HS-5 (cell line): Measurements from ENCODE around the gene SVEP1.
"Not testable (repeated sequence)": the region's sequence is repeated elsewhere in the genome, so short reads cannot be mapped to it uniquely, and the experiment has no call there.

Experiments used
- DNase-seq: peaks from one replicate; pipeline ENCODE4 v3.0.0-alpha.2; 2012; ENCODE audit warnings: low read depth

The SVEP1 gene

GRCh38 chr9:110364451-110364850, 215.1 kb downstream of the SVEP1 start:
- DNase-seq = no peak

DNA sequence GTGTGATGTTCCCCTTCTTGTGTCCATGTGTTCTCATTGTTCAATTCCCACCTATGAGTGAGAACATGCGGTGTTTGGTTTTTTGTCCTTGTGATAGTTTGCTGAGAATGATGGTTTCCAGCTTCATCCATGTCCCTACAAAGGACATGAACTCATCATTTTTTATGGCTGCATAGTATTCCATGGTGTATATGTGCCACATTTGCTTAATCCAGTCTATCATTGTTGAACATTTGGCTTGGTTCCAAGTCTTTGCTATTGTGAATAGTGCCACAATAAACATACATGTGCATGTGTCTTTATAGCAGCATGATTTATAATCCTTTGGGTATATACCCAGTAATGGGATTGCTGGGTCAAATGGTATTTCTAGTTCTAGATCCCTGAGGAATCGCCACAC, 220.5 kb downstream of the SVEP1 start:
- DNase-seq = not testable (repeated sequence)

- no peak for DNase-seq
Measured at GRCh38 chr9:110357505-110357904, 222.0 kb downstream of the SVEP1 start.

- no peak for DNase-seq
Measured at GRCh38 chr9:110356639-110357395, 222.7 kb downstream of the SVEP1 start.

GRCh38 chr9:110355911-110356310, 223.6 kb downstream of the SVEP1 start:
- DNase-seq = no peak

- peak; percentile 77 for DNase-seq
Measured at GRCh38 chr9:110351009-110351467, 228.5 kb downstream of the SVEP1 start.

GRCh38 chr9:110346325-110346724, 233.2 kb downstream of the SVEP1 start:
- DNase-seq = no peak

GRCh38 chr9:110344821-110345220, 234.7 kb downstream of the SVEP1 start:
- no peak for DNase-seq

- no peak for DNase-seq
Measured at GRCh38 chr9:110343551-110343950, 236.0 kb downstream of the SVEP1 start.

- no peak for DNase-seq
Measured at GRCh38 chr9:110340306-110340705, 239.2 kb downstream of the SVEP1 start.

DNA sequence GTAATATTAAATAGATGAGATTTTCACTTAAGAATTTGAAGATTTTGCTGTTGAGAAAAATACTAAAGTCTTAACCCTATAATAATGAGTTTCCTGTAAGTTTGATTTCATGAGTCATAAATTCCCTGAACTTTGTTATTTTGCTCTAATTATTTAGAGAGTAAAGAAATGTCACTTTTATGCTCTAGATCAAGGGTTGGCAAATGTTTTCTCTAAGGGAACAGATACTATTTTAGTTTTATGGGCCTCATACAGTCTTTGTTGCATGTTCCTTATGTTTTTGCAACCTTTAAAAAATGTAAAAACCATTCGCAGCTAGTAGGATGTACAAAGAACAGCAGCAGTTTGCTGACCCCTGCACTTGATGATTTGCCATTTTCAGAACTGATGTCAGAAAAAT, 241.4 kb downstream of the SVEP1 start:
- no peak for DNase-seq

GRCh38 chr9:110337727-110338126, 241.8 kb downstream of the SVEP1 start, which contains the start of gene TXNDC8:
TXNDC8 (minus strand) TSS chr9:110337863.
- no peak for DNase-seq

GRCh38 chr9:110336363-110336762, 243.2 kb downstream of the SVEP1 start:
- DNase-seq = no peak

DNA sequence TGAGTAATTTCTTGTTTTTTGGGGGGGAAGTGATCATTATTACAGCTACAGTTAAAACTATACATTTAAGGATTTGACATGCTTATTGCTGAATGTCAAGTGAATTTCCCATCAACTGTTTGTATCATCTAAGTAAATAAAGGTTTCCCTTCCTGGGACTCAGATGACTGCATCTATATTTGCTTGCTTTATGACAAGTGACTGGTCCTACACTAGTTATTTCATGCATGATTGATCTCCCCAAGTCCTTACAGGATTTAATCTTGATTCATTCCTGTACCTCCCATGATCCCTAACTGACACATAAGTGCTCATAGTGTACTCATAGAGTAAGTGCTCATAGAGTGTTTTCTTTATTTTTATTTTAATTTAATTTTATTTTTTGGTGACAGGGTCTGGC, 244.7 kb downstream of the SVEP1 start:
- no peak for DNase-seq

DNA sequence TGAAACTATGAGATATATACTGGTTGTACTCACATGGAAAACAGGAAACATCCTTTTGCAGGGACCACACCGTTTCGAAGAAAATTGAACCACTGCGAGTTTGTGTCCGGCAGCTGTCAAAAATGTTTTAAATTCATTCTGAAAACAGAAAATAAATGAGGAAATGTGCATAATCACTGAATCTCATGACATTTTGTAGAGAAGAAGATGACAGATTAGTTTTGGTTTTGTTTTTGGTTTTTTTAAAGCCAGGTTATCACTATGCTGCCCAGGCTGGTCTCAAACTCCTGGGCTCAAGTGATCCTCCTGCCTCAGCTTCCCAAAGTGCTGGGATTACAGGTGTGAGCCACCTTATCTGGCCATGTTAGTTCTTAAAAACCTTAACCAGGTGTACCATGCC, 245.4 kb downstream of the SVEP1 start:
- DNase-seq = no peak

- DNase-seq = no peak
Measured at GRCh38 chr9:110332766-110333165, 246.8 kb downstream of the SVEP1 start.

DNA sequence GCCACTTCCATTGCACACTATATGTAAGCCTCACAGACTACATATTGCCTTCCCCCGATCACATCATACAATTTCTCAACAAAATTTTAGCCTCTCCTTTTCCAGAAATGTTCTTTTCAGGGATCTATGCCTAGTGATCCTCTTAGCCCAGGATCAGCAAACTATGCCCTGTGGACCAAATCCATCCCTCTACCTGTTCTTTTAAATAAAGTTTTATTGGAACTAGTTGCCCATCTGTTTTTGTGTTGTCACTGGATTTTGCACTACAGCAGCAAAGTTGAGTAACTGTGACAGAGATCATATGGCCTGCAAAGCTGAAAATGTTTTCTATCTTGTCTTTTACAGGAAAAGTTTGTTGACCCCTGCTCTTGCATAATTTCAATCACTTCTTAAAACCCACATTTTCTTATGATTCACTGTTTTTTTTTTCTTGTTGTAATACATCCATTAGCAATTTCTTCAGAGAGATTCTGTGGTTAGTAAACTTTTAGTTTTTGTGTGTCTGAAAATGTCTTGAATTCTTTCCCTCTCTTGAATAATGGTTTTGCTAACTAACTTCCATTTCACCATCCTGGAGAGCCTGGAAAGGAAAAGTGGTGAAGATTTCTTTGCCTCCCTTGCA, 248.9 kb downstream of the SVEP1 start:
- DNase-seq = peak; percentile 11

DNA sequence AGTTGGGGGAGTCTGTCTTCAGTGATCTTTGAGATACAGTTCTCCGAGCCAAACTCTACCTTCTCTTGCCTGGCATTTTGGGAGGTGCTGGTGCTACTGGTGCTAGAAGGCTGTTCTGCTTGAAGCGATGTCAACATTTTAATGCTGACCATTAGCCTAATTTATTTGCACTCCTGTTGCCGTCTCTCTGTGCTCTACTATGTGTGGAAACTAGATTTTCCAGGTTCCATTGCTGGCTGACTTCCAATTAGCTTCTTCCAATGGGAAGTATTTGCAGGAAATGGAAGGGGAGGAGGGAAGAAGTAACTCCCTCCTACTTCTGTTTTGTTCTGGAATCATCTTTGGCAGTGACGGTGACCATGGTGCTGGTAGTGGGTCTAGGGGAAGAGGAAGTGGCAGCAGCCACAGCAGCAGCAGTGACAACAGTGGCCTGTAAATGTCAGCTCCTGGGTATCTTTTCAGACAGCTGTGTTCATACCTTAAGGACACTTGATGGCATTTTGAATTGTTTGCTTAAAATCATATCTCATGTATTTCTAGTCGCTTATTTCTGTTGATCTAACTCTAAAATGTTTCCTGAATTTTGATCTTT, 249.8 kb downstream of the SVEP1 start:
- DNase-seq = no peak

- no peak for DNase-seq
Measured at GRCh38 chr9:110328763-110329162, 250.8 kb downstream of the SVEP1 start.

- DNase-seq = no peak
Measured at GRCh38 chr9:110327716-110328115, 251.8 kb downstream of the SVEP1 start.

DNA sequence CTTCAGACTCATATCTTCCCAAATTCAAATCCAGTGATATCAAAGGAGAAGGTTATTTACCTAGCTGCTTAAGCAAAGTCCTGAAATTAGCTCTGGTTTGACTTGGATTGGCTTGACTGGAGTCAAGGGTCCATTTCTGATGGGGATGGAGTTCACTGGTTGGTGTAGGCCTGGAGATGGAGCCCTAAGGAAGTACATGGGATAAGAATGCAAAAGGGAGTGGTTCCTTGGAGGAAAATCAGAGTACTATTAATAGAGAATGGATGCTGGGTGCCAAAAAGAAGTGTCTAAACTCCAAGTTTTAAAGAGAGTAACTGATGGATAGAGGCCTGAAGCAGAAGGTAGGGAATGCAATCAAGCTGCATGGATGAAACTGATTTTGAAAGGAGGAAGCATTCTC, 255.7 kb downstream of the SVEP1 start:
- DNase-seq = no peak

- no peak for DNase-seq
Measured at GRCh38 chr9:110320651-110321445, 258.7 kb downstream of the SVEP1 start.
